22Rv1 (cell line): ENCODE data around the gene UBAP1.

Source experiments
- CTCF ChIP-seq: fragments of 450-650 bp; IDR thresholded peaks from 2 replicates; pipeline ENCODE4 v1.5.1; 2017; ENCODE audit warnings: mild to moderate bottlenecking
- ZFX ChIP-seq: fragments of 450-650 bp; IDR thresholded peaks from 2 replicates; pipeline ENCODE4 v1.6.1; 2017; ENCODE audit warnings: antibody characterized with exemption, borderline replicate concordance

- TF ChIP-seq CTCF: no peak
- no peak for TF ChIP-seq ZFX
Measured at GRCh38 chr9:34272101-34272541, 93.3 kb downstream of the UBAP1 start.
